Liver (tissue), 9 donors: Measurements from ENCODE around the gene SEC61G. TPM values are rescaled to one million over a fixed set of nuclear protein-coding genes. Genes with fewer than 3 reads are reported as not detected.

ENCODE experiments used
- DNase-seq: peaks from one replicate; pipeline ENCODE4 v3.0.0-alpha.2; 2017; ENCODE audit warnings: low spot score
- H3K27ac ChIP-seq, 2 donors: one replicate each; pipeline ENCODE4 v1.7.0; 2013; ENCODE audit warnings: inconsistent platforms in 2 of 2, low read length in 2 of 2, control low read depth in 1 of 2, low read depth in 1 of 2, mild to moderate bottlenecking in 1 of 2
- H3K27me3 ChIP-seq, 4 donors: one replicate each; pipeline versions ENCODE4 v1.6.1 to v1.7.0; 2013; ENCODE audit warnings: low read length in 3 of 4, inconsistent platforms in 1 of 4, mild to moderate bottlenecking in 1 of 4, moderate library complexity in 1 of 4; ENCODE audit not compliant: control insufficient read depth in 4 of 4, insufficient read depth in 4 of 4
- H3K36me3 ChIP-seq, 4 donors: one replicate each; pipeline versions ENCODE4 v1.6.1 to v1.7.0; 2013; ENCODE audit warnings: low read length in 3 of 4, mild to moderate bottlenecking in 3 of 4, low read depth in 1 of 4, moderate library complexity in 1 of 4; ENCODE audit not compliant: control insufficient read depth in 4 of 4, insufficient read depth in 3 of 4
- H3K4me1 ChIP-seq, 4 donors: one replicate each; pipeline versions ENCODE4 v1.6.1 to v1.7.0; 2013; ENCODE audit warnings: low read length in 3 of 4, mild to moderate bottlenecking in 3 of 4, moderate library complexity in 1 of 4; ENCODE audit not compliant: control insufficient read depth in 4 of 4, insufficient read depth in 4 of 4
- H3K4me3 ChIP-seq, 3 donors: one replicate each; pipeline versions ENCODE4 v1.6.1 to v1.7.0; 2013; ENCODE audit warnings: low read length in 3 of 3, control low read depth in 1 of 3, low read depth in 1 of 3, mild to moderate bottlenecking in 1 of 3
- H3K9ac ChIP-seq, 2 donors: one replicate each; pipeline ENCODE4 v1.7.0; 2013; ENCODE audit warnings: low read length in 2 of 2, mild to moderate bottlenecking in 2 of 2, moderate library complexity in 2 of 2, control low read depth in 1 of 2, low read depth in 1 of 2
- H3K9me3 ChIP-seq, 4 donors: one replicate each; pipeline versions ENCODE4 v1.6.1 to v1.7.0; 2013; ENCODE audit warnings: low read length in 3 of 4; ENCODE audit not compliant: control insufficient read depth in 4 of 4
- ATF3 ChIP-seq: IDR thresholded peaks from 2 replicates; pipeline ENCODE4 v1.6.1; 2016; ENCODE audit warnings: antibody characterized with exemption
- EGR1 ChIP-seq, 2 donors: IDR thresholded peaks; 2 replicates each; pipeline ENCODE4 v1.6.1; 2016 to 2018; ENCODE audit warnings: antibody characterized with exemption in 2 of 2, low read depth in 2 of 2
- FOXA1 ChIP-seq: IDR thresholded peaks from 2 replicates; pipeline ENCODE4 v1.6.1; 2016; ENCODE audit warnings: antibody characterized with exemption
- FOXA2 ChIP-seq: IDR thresholded peaks from 2 replicates; pipeline ENCODE4 v1.6.1; 2016; ENCODE audit warnings: antibody characterized with exemption
- GABPA ChIP-seq, 2 donors: IDR thresholded peaks in 1 of 2; conservative IDR thresholded peaks in 1 of 2; 2 replicates each; pipeline ENCODE4 v1.6.1; 2016; ENCODE audit warnings: antibody characterized with exemption in 2 of 2, mild to moderate bottlenecking in 1 of 2, moderate library complexity in 1 of 2
- HNF4A ChIP-seq, 2 donors: conservative IDR thresholded peaks; 2 replicates each; pipeline ENCODE4 v1.6.1; 2016; ENCODE audit warnings: antibody characterized with exemption in 2 of 2, mild to moderate bottlenecking in 2 of 2
- HNF4G ChIP-seq: IDR thresholded peaks from 2 replicates; pipeline ENCODE4 v1.6.1; 2016; ENCODE audit warnings: antibody characterized with exemption
- JUND ChIP-seq, 2 donors: IDR thresholded peaks; 2 replicates each; pipeline ENCODE4 v1.6.1; 2016; ENCODE audit warnings: antibody characterized with exemption in 2 of 2
- NR2F2 ChIP-seq: IDR thresholded peaks from 2 replicates; pipeline ENCODE4 v1.6.1; 2016; ENCODE audit warnings: antibody characterized with exemption
- RAD21 ChIP-seq, 2 donors: IDR thresholded peaks; 2 replicates each; pipeline ENCODE4 v1.6.1; 2016; ENCODE audit warnings: antibody characterized with exemption in 2 of 2, mild to moderate bottlenecking in 2 of 2
- RXRA ChIP-seq, 2 donors: IDR thresholded peaks; 2 replicates each; pipeline ENCODE4 v1.6.1; 2017 to 2018; ENCODE audit warnings: antibody characterized with exemption in 2 of 2, mild to moderate bottlenecking in 1 of 2
- SP1 ChIP-seq: IDR thresholded peaks from 2 replicates; pipeline ENCODE4 v1.6.1; 2018; ENCODE audit warnings: antibody characterized with exemption, mild to moderate bottlenecking
- TAF1 ChIP-seq: conservative IDR thresholded peaks from 2 replicates; pipeline ENCODE4 v1.6.1; 2016; ENCODE audit warnings: antibody characterized with exemption, mild to moderate bottlenecking
- YY1 ChIP-seq: IDR thresholded peaks from 2 replicates; pipeline ENCODE4 v1.6.1; 2016; ENCODE audit warnings: antibody characterized with exemption, mild to moderate bottlenecking
- WGBS: extraction: QIAGEN DNeasy Blood & Tissue Kit; methylation state at CpG from one replicate; pipeline ENCODE4 v1.1.7; 2013; 5-methylcytosine and 5-hydroxymethylcytosine counted together
- polyA plus RNA-seq, 2 donors: library from polyadenylated mRNA; stranded (reverse) in 1 of 2; unstranded in 1 of 2; fragments of 200-250 nt in 1 of 2; fragments of >200 nt in 1 of 2; fragmentation: Nextera tagmentation in 1 of 2; extraction: Ambion mirVana in 1 of 2; gene quantifications; one replicate each; pipeline versions ENCODE4 v1.2.1 to v1.2.3, GENCODE V29; 2013 to 2015
- total RNA-seq, 2 donors: library from RNA; depleted of rRNA; stranded (reverse); fragments of >200 nt; gene quantifications; one replicate each; pipeline ENCODE4 v1.2.3, GENCODE V29; 2014
- TF ChIP-seq, protein P1 (sequence below): fragments of 150-350 bp; IDR thresholded peaks from 2 replicates; pipeline ENCODE4 v1.5.1; 2017; ENCODE audit warnings: improper control_type of control experiment, low read depth, low read length; ENCODE audit not compliant: missing input control
- TF ChIP-seq, protein P2 (sequence below): IDR thresholded peaks from 2 replicates; pipeline ENCODE4 v1.6.1; 2016; ENCODE audit warnings: antibody characterized with exemption
- TF ChIP-seq, protein P3 (sequence below): IDR thresholded peaks from 2 replicates; pipeline ENCODE4 v1.6.1; 2016; ENCODE audit warnings: antibody characterized with exemption, mild to moderate bottlenecking
- TF ChIP-seq, protein P4 (sequence below): IDR thresholded peaks from 2 replicates; pipeline ENCODE4 v1.6.1; 2016; ENCODE audit warnings: antibody characterized with exemption
- donor health status: healthy.
- donor health status: healthy.
- donor health status: healthy.
- donor health status: healthy.
- donor health status: healthy.

SEC61G gene
- total and polyA plus RNA-seq, 4 donors = 57.0 to 329 (median 227) TPM

DNA sequence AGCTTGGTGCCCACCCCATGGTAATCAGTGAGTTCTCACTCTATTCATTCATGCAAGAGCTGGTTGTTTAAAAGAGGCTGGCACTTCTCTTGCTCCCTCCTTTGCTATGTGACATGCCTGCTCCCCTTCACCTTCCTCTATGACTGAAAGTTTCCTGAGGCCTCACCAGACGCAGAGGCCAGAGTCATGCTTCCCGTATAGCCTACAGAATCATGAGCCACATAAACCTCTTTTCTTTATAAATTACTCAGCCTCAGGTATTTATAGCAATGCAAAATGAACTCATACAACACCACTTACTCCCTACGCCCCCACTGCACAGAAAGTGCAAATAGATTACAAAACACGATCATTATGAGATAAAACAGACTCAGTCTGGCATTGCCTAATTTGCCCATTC is 39.0 kb downstream of the SEC61G start:
- Histone ChIP-seq H3K27me3 (no peaks in the 10 kb centered on the region), H3K36me3 (no peaks in the 10 kb centered on the region), H3K4me1 (no peaks in the 10 kb centered on the region), H3K27ac (no peak overlapping the region), H3K4me3 (no peak overlapping the region), H3K9me3 (peaks cover 0 to 5% (median 3%) of the 10 kb centered on the region in 4 donors), H3K9ac (no peak overlapping the region)
- TF ChIP-seq HNF4G (no peak), SP1 (no peak), HNF4A (conservative IDR thresholded peaks at IDR 0.05) (no peak), FOXA2 (no peak), FOXA1 (no peak), TAF1 (no peak), YY1 (no peak), JUND (IDR thresholded peaks at IDR 0.05) (no peak), ATF3 (no peak), EGR1 (IDR thresholded peaks at IDR 0.05; ENCODE audit: low read depth in 2 of 2) (no peak), GABPA (IDR thresholded peaks at IDR 0.05 in 1 of 2, conservative IDR thresholded peaks at IDR 0.05 in 1 of 2) (no peak)
- TF ChIP-seq, protein P1, sequence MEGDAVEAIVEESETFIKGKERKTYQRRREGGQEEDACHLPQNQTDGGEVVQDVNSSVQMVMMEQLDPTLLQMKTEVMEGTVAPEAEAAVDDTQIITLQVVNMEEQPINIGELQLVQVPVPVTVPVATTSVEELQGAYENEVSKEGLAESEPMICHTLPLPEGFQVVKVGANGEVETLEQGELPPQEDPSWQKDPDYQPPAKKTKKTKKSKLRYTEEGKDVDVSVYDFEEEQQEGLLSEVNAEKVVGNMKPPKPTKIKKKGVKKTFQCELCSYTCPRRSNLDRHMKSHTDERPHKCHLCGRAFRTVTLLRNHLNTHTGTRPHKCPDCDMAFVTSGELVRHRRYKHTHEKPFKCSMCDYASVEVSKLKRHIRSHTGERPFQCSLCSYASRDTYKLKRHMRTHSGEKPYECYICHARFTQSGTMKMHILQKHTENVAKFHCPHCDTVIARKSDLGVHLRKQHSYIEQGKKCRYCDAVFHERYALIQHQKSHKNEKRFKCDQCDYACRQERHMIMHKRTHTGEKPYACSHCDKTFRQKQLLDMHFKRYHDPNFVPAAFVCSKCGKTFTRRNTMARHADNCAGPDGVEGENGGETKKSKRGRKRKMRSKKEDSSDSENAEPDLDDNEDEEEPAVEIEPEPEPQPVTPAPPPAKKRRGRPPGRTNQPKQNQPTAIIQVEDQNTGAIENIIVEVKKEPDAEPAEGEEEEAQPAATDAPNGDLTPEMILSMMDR = no peak
- TF ChIP-seq, protein P2, sequence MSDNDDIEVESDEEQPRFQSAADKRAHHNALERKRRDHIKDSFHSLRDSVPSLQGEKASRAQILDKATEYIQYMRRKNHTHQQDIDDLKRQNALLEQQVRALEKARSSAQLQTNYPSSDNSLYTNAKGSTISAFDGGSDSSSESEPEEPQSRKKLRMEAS = no peak
- TF ChIP-seq, protein P3, sequence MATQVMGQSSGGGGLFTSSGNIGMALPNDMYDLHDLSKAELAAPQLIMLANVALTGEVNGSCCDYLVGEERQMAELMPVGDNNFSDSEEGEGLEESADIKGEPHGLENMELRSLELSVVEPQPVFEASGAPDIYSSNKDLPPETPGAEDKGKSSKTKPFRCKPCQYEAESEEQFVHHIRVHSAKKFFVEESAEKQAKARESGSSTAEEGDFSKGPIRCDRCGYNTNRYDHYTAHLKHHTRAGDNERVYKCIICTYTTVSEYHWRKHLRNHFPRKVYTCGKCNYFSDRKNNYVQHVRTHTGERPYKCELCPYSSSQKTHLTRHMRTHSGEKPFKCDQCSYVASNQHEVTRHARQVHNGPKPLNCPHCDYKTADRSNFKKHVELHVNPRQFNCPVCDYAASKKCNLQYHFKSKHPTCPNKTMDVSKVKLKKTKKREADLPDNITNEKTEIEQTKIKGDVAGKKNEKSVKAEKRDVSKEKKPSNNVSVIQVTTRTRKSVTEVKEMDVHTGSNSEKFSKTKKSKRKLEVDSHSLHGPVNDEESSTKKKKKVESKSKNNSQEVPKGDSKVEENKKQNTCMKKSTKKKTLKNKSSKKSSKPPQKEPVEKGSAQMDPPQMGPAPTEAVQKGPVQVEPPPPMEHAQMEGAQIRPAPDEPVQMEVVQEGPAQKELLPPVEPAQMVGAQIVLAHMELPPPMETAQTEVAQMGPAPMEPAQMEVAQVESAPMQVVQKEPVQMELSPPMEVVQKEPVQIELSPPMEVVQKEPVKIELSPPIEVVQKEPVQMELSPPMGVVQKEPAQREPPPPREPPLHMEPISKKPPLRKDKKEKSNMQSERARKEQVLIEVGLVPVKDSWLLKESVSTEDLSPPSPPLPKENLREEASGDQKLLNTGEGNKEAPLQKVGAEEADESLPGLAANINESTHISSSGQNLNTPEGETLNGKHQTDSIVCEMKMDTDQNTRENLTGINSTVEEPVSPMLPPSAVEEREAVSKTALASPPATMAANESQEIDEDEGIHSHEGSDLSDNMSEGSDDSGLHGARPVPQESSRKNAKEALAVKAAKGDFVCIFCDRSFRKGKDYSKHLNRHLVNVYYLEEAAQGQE = no peak
- no peak for DNase-seq
- WGBS = 70% methylated on average over 4 of the region's 4 CpGs

DNA sequence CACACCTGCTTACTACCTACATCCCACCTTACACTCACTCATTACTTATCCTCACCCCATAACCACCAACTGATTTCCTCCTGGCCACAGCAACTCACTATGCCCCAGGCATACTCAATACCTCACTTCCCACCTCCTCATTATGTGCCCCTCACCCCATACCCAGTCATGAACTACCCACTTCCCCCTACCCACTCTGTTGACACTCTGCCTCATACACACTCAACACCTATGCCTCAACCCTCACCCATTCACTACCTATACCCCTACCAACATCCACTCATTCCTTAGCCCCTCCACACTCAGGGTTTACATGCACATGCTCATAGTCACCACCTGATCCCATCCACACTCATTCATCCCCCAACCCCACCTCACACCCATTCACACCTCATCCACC is 39.6 kb downstream of the SEC61G start:
- H3K9me3 ChIP-seq = peaks cover 0 to 5% (median 3%) of the 10 kb centered on the region in 4 donors
- H3K36me3 ChIP-seq = no peaks in the 10 kb centered on the region
- no peak overlapping the region for H3K27ac ChIP-seq
- no peaks in the 10 kb centered on the region for H3K27me3 ChIP-seq
- H3K4me1 ChIP-seq = no peaks in the 10 kb centered on the region
- DNase-seq = no peak
- H3K4me3 ChIP-seq = no peak overlapping the region
- H3K9ac ChIP-seq = no peak overlapping the region
- no peak for TF ChIP-seq RXRA (IDR thresholded peaks at IDR 0.05)
- TF ChIP-seq FOXA1 = no peak
- no peak for TF ChIP-seq SP1
- TF ChIP-seq, protein P3 = no peak
- no peak for TF ChIP-seq NR2F2
- TF ChIP-seq TAF1 = no peak
- no peak for TF ChIP-seq HNF4G
- TF ChIP-seq GABPA (IDR thresholded peaks at IDR 0.05 in 1 of 2, conservative IDR thresholded peaks at IDR 0.05 in 1 of 2) = no peak
- no peak for TF ChIP-seq JUND (IDR thresholded peaks at IDR 0.05)
- no peak for TF ChIP-seq HNF4A (conservative IDR thresholded peaks at IDR 0.05)
- TF ChIP-seq, protein P4, sequence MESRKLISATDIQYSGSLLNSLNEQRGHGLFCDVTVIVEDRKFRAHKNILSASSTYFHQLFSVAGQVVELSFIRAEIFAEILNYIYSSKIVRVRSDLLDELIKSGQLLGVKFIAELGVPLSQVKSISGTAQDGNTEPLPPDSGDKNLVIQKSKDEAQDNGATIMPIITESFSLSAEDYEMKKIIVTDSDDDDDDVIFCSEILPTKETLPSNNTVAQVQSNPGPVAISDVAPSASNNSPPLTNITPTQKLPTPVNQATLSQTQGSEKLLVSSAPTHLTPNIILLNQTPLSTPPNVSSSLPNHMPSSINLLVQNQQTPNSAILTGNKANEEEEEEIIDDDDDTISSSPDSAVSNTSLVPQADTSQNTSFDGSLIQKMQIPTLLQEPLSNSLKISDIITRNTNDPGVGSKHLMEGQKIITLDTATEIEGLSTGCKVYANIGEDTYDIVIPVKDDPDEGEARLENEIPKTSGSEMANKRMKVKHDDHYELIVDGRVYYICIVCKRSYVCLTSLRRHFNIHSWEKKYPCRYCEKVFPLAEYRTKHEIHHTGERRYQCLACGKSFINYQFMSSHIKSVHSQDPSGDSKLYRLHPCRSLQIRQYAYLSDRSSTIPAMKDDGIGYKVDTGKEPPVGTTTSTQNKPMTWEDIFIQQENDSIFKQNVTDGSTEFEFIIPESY = no peak
- TF ChIP-seq, protein P2 = no peak
- TF ChIP-seq RAD21 (IDR thresholded peaks at IDR 0.05) = no peak
- no peak for TF ChIP-seq EGR1 (IDR thresholded peaks at IDR 0.05; ENCODE audit: low read depth in 2 of 2)
- TF ChIP-seq YY1 = no peak
- no peak for TF ChIP-seq FOXA2
- TF ChIP-seq ATF3 = no peak
